HS-5 (cell line): ENCODE results near the gene TDRD12.
A peak's percentile ranks its signal among the peaks of the same experiment; 100 is the strongest.

Experiments used
- DNase-seq: peaks from one replicate; pipeline ENCODE4 v3.0.0-alpha.2; 2012; ENCODE audit warnings: low read depth

The TDRD12 gene

DNA sequence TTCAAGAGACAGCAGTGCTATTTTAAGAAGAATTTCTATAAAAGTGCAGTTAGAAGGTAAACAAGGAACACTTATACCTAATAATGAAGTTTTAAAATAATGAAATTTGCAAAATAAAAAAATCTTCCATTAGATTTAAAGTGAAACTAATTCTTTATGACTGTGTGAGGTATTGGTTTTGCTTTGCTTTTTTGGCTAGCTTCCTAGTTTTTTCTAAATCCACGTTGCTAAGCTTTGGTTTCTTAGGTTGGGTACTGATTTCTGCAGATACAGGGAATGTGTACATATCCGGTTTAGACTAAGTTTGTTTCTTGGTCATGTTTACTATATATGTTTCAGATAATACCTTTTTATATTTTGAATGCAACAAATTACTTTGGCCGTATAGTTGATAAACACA, 90.2 kb downstream of the TDRD12 start:
- no peak for DNase-seq

GRCh38 chr19:32810452-32810851, 90.9 kb downstream of the TDRD12 start:
- DNase-seq: no peak

GRCh38 chr19:32811151-32811550, 91.6 kb downstream of the TDRD12 start:
- DNase-seq: no peak

GRCh38 chr19:32812036-32812435, 92.5 kb downstream of the TDRD12 start:
- no peak for DNase-seq

DNA sequence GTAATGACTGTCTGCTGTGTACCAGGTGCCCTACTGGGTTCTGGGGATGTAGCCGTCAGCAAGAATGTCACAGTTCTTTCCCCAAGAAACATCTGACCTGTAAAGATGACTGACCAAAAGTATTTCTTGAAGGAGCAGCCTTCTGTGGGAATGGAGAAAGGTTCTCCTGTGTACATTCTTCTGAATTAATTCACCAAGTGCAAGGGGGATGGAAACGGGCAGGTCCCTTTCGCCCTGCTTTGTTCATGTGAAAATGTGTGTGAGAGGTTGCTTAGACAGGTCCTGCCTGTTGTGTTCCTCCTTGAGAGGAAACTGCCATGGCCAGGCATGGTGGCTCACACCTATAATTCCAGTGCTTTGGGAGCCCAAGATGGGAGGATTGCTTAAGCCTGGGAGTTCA, 93.0 kb downstream of the TDRD12 start:
- DNase-seq: no peak

DNA sequence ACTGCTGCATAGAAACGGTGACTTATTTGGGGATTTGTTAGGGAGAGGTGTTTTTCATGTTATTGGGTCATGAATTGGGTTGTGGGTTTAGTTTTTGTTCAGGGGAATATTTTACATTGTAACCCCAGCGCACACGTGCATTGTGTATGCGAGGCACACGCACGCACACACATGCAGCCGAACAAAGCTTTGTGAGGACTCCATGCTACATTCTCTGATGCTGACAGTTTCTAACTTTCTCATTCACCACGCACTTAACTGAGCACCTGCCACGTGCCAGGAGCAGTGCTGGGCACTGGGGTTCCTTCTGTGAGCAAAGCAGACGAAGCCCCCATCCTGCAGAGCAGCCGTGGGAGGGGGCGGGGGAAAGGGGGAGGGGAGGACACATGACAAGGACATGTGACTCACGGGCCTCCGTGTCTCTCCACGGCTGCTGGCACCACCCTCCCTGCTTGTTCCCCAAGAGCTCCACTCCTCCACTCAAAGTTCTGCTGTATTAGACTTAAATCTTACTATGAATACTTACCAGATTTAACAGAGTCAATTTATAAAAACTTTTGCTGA, 94.4 kb downstream of the TDRD12 start:
- no peak for DNase-seq

GRCh38 chr19:32814624-32815023, 95.1 kb downstream of the TDRD12 start:
- no peak for DNase-seq

GRCh38 chr19:32816555-32817099, 97.1 kb downstream of the TDRD12 start:
- no peak for DNase-seq

GRCh38 chr19:32817569-32818476, 98.3 kb downstream of the TDRD12 start:
- DNase-seq: no peak

- DNase-seq: no peak
Observed at GRCh38 chr19:32818536-32818935, 99.0 kb downstream of the TDRD12 start.

GRCh38 chr19:32819419-32820400, 100.1 kb downstream of the TDRD12 start:
- no peak for DNase-seq

- DNase-seq: no peak
Observed at GRCh38 chr19:32822916-32823746, 103.6 kb downstream of the TDRD12 start.

DNA sequence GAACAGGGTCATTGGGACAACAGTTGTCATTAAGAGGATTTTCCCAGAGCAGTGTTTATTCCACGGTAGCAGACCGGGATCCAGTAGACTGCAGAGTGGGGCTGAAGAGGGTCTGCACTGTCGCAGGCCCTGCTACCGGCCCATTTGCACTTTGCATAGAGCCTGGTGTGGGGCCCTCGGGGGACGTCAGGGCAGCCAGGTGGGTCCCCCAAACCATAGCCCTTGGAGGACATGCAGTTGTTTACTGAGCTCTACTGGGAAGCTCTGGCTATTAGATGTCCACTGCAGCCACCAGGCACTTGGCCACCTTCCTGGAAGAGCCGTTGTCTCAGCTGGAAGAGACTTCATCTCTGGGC, 104.2 kb downstream of the TDRD12 start:
- DNase-seq: no peak

- DNase-seq: no peak
Observed at GRCh38 chr19:32824191-32824751, 104.7 kb downstream of the TDRD12 start.

DNA sequence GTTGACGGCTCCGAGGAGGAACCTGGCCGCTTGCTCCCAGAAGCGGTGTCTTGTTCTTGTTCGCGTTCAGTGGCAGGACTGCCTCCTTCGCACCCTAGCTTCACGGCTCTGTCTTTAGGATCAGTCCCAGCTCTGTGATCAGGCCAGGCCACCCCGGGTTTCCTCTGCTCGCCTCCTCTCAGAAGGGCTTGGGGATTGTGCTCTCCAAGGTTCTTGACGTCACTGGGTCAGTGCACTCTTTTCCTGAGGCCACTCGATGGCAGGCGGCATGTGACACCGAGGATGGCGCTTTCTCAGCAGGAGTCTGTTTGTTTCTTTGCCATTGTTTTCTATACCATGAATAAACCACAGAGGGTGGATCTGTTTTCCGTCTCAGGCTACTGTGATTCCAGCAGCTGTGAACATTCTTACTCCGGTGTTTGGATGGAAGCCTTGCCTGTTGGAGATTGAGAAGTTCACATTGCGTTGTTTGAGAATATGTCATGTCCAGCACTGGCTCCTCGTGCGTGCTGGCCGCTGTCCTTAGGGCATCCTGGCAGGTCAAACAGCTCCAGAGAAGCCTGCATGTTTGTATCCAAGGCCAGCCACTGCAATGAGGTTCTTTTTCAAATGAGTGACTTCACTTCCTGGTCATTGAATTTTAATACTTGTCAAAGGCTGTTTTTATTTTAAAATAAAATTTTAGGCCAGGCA, 105.5 kb downstream of the TDRD12 start:
- DNase-seq: no peak

DNA sequence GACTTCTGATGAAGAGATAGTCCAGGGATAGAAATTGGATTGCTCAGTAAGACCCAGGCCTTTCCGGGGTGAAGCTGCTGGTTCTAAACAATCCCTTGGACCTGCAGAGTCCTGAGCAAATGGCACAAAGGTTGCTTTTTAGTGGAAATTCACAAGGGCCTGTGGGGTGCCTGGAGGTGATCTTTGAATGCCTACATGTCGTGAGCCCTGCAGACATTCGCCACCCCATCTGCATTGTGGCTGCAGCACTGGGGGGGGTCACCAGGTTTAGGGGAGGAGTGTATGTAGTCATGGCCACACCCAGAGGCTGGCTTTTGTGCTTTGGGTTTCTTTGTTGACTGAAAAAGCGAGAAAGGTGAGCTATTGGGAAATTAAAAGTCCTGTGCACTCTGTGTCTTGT, 108.6 kb downstream of the TDRD12 start:
- DNase-seq: no peak

DNA sequence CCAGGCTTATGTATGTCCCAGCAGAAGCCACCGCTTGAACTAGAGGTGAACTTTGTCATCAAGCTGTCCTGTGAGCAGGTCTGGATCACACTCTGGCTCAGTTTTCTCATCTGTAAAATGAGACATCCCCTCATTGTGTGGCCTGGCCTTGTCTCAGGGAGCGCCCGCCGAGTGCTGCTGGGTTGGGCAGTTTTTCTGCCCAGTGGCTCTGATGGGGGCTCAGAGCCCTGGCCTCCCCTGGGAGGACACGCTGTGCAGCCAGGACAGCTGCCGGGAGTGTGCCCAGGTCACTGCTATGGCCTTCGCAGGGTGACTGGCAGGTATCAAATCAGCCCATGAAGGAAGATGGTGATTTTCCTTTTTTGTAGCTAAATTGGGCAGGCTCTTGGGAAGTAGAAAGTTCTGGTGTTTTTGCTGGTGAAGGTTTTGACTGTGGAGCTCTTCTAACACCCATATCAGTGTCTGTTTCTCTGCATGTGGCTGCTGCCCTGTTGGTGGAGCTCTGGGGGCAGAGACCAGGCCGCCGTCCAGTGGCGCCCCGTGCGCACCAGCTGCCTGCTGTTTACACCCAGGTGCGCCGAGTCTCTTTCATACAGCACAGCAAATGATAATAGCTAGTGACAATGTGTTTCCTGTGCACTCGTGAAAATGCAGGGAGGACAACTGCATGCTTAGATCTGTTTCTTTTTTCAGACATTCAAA, 109.2 kb downstream of the TDRD12 start:
- DNase-seq: no peak

- DNase-seq: no peak
Observed at GRCh38 chr19:32829345-32829896, 109.9 kb downstream of the TDRD12 start.

- DNase-seq: peak; percentile 78
Observed at GRCh38 chr19:32830231-32831014, 110.9 kb downstream of the TDRD12 start.
